Stimulated activated CD4-positive, alpha-beta T cell treated with anti-CD3 and anti-CD28 coated beads, Interleukin-4, amount 100 ng/mL, for 1 hour (primary cell): Measurements from ENCODE around the gene IL17RC.
"Not testable (repeated sequence)": the region's sequence is repeated elsewhere in the genome, so short reads cannot be mapped to it uniquely, and the experiment has no call there.

ENCODE experiments used
- DNase-seq: peaks from one replicate; pipeline ENCODE4 v3.0.0-alpha.2; 2020

IL17RC gene, protein sequence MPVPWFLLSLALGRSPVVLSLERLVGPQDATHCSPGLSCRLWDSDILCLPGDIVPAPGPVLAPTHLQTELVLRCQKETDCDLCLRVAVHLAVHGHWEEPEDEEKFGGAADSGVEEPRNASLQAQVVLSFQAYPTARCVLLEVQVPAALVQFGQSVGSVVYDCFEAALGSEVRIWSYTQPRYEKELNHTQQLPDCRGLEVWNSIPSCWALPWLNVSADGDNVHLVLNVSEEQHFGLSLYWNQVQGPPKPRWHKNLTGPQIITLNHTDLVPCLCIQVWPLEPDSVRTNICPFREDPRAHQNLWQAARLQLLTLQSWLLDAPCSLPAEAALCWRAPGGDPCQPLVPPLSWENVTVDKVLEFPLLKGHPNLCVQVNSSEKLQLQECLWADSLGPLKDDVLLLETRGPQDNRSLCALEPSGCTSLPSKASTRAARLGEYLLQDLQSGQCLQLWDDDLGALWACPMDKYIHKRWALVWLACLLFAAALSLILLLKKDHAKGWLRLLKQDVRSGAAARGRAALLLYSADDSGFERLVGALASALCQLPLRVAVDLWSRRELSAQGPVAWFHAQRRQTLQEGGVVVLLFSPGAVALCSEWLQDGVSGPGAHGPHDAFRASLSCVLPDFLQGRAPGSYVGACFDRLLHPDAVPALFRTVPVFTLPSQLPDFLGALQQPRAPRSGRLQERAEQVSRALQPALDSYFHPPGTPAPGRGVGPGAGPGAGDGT

DNA sequence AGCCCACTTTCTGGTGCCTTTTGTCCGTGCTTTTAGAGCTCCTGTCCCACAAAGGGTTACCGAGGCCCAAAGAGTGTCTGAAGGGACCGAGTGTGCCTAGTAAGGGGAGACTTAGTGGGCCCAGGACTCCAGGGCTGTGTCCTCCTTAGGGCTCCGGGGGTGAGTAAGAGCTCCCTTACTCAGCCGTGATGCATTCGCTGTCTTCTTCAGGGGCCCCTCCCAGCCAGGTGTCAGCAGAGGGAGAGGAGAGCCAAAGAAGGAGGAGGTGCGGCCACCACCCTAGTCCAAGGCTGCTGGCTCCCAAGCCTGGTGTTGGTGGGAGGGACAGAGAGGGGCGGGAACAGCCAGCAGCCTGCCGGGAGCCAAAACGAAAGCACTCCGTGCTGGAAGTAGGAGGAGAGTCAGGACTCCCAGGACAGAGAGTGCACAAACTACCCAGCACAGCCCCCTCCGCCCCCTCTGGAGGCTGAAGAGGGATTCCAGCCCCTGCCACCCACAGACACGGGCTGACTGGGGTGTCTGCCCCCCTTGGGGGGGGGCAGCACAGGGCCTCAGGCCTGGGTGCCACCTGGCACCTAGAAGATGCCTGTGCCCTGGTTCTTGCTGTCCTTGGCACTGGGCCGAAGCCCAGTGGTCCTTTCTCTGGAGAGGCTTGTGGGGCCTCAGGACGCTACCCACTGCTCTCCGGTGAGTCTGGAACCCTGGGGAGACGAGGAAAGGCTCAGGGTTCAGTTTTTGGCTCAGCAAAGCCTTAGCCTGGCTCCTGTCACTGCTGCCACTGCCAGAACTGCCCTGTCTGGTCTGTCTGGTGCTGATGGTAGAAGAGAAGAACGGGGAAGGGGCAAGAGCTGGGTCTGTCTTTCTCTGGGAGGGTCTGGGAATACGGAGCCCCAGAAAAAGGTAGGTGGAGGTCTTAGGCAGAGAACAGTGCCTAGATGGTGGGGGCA is at the start of gene IL17RC:
IL17RC (plus strand) TSS at position 365 of the 947 bp plus-strand sequence; CDS start at position 583, 218 bp downstream.
- peak; percentile 47 for DNase-seq

DNA sequence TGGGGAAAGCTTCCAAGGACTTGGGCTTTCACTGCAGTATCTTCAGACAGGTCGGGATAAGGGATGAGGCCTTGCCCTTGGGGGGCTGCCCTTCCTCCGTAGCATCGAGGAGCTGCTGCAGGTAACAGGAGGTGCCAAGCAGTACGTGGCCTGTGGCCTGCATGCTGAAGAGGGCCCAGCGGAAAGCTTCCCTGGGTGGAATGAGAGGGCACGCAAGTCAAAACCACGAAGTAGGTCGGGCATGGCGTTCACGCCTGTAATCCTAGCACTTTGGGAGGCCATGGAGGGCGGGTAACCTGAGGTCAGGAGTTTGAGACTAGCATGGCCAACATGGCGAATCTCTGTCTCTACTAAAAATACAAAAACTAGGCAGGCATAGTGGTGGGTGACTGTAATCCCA is 49.8 kb upstream of the IL17RC start:
- DNase-seq, result no peak

GRCh38 chr3:9869955-9870354 is 46.9 kb upstream of the IL17RC start:
- no peak for DNase-seq

- no peak for DNase-seq
These were observed 45.9 kb upstream of the IL17RC start for GRCh38 chr3:9870978-9871377.

- not testable (repeated sequence) for DNase-seq
These were observed 44.8 kb upstream of the IL17RC start for GRCh38 chr3:9872067-9872466.

GRCh38 chr3:9875448-9875847 is 41.5 kb upstream of the IL17RC start:
- DNase-seq, result no peak

GRCh38 chr3:9876255-9876654 is 40.6 kb upstream of the IL17RC start:
- not testable (repeated sequence) for DNase-seq

DNA sequence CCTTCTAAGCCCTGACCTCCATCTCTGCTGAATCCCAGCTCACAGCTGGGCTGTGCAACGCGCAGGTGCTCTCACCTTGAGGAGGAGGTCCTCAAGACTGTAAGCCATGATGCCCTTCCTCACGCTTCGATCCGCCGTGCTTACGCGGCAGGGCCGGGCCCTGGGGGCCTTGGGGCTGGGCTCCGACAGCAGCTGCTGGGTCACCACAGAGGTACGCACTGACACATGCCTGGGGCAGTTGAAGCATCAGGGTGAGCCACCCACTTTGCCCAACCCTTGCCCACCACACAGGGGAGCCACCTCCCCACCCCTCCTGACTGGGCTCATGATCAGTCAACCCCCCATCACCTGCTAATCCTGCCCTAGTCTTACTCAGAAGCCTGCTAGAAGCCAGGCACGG is 39.9 kb upstream of the IL17RC start:
- no peak for DNase-seq

- no peak for DNase-seq
These were observed 38.2 kb upstream of the IL17RC start for GRCh38 chr3:9878700-9879099.

DNA sequence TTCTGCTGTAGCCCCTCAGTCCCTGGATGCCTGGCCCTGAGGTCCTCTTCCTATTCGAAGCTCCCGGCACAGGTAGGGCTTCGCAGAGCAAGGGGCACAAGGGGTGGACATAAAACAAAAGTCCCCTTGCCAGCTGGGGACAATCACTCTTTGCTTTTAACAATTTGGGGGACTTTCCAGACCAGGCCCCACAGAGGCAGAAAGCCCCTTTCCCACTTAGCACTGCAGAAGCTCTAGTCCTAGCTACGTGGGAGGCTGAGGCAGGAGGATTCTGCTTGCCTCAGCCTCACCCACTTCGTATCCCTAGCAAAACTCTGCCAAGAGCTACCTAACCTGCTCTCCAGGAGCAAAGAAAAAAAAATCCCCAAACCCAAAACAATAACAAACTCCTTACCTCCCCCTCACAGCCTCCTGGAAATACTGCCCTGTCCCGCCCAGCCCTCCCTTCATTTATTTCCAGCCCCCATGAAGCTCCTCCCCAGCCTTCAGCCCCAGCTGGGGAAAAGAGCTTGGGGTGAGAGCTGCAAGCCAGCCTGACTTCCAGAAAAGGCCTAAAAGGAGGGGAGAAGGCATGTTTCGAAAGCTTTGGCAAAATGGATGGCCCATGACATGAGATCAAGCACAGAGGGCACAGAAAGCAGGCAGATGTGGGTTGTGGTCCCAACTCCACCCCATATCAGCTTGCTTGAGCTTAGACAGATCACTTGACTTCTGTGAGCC is 36.9 kb upstream of the IL17RC start, which contains the start of gene CIDEC:
CIDEC (minus strand) TSS at position 424 of the 720 bp plus-strand sequence. CDS start 1,767 bp downstream, outside the sequence.
- DNase-seq, result no peak

GRCh38 chr3:9881441-9881840 is 35.5 kb upstream of the IL17RC start:
- DNase-seq, result no peak

DNA sequence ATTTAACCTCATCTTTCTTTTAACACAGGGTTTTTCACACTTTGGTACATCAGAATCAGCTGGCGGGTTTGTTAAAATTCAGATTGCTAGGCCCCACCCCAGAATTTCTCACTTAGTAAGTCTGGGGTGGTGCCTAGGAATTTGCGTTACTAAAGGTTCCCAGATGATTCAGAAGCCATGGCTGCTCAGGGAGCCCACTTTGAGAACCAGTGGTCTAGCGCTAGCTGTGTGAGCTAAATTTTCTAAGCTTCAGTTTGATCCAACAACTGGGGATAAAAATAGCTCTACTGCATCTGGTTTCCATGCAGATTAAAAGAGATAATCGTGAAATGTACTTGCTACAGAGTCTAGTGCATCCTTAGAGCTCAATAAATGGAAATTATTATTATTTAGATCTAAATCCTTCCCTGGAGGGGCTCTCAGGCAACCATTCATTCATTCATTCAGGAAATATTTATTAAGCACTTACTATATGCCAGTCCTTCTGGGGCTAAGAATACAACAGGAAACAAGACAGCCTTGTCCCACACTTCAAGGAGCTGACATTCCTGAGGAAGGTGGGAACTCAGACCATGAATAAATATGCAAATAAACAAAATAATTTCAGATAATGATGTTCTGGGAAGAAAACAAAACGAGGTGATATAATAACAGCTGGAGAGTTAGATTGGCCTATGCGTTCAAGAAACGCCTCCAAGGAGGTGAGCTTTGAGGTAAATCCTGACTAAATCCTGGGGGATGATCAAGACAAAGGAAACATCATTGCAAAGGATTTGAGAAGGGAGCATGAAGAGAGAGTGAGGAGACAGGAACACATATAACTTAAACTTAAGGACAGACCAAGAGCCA is 33.0 kb upstream of the IL17RC start:
- no peak for DNase-seq

GRCh38 chr3:9884555-9885165 is 32.2 kb upstream of the IL17RC start:
- DNase-seq, result no peak

- DNase-seq, result no peak
These were observed 30.6 kb upstream of the IL17RC start for GRCh38 chr3:9886328-9886727.

DNA sequence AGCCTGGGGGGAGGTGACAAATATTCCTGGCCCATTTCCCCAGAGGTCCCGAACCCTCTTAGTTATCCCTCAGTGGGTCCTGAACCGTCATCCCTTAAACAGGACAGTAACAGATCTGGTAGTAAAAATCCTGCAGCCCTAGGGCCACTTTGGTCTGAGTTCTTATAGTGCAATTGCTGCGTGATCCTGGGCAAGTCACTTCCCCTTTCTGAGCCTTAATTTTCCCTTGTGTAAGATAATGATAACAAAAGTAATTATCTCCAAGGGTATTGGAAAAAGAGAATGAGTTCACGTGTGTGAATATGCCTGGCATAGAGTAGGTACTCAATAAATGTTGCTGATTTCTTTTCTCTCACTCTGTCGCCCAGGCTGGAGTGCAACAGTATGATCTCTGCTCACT is 29.4 kb upstream of the IL17RC start:
- no peak for DNase-seq

DNA sequence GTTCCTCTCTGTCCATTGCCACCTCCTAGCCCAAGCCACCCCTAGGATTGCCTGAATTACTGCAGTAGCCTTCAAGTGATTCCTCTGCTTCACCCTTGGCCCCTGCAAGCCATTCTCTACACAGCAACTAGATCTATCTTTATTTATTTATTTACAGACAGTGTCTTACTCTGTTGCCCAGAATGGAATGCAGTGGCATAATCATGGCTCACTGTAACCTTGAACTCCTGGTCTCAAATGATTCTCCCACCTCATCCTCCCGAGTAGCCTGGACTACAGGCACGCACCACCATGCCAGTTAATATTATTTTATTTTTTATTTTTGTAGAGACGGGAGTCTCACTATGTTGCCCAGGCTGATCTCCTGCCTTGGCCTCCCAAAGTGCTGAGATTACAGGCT is 28.4 kb upstream of the IL17RC start:
- no peak for DNase-seq

- no peak for DNase-seq
These were observed 27.5 kb upstream of the IL17RC start for GRCh38 chr3:9889405-9889804.

DNA sequence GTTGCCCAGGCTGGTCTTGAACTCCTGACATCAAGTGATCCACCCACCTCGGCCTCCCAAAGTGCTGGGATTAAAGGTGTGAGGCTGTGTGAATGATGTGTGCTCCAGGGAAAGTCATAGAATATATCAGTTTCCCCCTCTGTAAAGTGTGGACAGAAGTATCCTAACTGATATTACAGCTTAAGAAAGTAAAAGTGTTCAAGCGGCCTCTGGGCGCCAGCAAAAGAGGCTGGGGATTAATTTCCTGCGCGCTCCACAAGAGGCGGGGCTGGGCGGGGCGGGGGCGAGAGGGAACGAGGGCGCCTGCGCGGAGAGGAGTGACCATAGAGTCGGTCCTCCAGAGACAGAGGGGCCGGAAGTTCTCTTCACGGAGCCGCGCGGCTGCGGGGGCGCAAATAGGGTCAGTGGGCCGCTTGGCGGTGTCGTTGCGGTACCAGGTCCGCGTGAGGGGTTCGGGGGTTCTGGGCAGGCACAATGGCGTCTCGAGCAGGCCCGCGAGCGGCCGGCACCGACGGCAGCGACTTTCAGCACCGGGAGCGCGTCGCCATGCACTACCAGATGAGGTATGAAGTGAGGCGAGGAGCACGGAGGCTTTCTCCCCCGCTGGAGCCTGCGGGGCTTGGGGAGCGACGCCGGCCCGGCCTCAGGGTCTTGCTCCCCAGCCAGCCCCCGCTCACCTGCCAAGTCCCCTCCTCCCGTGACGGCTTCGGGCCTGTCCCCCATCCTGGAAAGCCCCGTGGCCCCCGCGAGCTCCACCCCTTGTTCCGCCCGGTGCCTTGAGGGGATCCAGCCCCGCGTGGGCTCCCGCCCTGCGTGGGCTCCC is 26.4 kb upstream of the IL17RC start, which contains the start of gene JAGN1:
JAGN1 (plus strand) TSS at position 362 of the 823 bp plus-strand sequence; CDS start at position 475, 113 bp downstream.
- DNase-seq, result peak; percentile 90

DNA sequence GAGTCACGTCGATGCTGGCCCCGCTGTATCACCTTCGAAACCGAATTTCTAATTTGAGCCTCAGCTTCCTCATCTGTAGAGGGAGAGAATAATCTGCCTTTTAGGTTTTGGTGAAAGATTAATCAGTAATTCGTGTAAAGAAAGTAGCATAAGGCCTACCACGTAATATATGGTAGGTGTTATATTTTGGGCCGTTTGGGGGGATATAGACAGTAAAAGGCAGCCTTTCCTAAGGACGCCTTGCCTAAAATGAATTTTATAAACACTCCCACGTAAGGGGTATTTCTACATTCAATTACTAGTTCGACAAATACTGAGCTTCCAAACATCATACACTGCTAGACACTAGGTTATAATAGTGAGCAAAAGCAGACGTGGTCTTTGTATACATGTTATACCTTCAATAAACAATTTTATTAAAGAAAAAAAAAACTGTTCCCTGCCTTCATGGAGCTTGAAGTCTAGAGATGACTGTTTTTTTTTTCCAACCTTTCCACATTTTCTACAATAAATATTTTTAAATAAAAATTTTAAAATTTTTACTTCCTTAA is 25.8 kb upstream of the IL17RC start:
- DNase-seq, result no peak
